Measurements from ENCODE around the gene RBM10. TPM values are rescaled to one million over a fixed set of nuclear protein-coding genes. Genes with fewer than 3 reads are reported as not detected.

RBM10 gene
- total RNA-seq, 1 experiment from 2014 or later = 55.8 TPM

DNA sequence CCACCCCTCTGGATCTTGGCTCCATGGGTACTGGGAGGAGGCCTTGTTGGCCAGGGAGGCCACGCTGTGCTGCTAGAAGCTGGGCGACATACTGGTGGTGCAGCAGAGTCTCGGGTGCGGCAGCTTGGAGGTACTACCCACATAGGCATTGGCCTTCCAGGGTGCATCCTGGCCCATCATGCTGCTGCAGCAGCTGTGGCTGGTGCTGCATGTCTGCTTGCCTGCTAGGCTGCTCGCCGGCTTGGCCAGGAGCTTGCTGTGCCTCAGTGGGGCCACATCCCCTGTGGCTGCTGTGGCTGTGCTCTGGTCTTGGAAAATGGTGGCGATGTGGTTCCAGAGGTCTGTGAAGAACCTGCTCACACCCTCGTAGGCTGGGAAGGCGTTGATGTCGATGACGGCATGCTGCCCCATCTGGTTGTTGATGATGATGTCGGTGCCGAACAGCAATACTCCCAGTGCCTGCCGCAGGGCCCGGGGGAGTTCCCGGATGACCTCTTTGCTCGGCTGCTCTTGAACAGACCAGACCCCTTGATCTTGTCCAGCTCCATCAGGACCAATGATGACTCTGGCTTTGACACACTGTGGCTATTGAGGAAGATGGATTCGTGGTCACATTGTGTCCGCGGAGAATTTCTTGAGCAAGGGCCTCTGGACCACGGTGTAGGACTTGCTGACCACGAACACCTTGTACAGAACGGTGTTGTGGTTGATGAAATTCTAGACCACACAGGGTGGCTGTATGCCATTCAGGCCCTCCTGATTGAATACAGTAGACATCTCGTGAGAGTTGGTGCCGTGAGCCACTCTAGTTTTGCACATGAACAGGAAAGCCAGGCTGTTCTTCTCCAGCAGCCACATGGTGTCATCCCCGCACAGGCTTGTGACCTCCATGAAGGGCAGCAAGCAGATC is 11.8 kb downstream of the RBM10 start:
- H2BK5ac ChIP-seq (ENCODE audit: insufficient read length, low read length) = no peak overlapping the region
- Mint-ChIP-seq H3K4me1 (no peaks in the 10 kb centered on the region), H3K36me3 (ENCODE audit: insufficient read depth in 1 of 3, low read depth in 3 of 3) (peaks cover 31 to 51% (median 49%) of the 10 kb centered on the region in 3 experiments), H3K27me3 (ENCODE audit: low read depth) (no peaks in the 10 kb centered on the region), H3K4me3 (no peak overlapping the region), H3K9me3 (peaks cover 57 to 70% of the 10 kb centered on the region in 2 experiments), H3K27ac (no peak overlapping the region)
- H2AFZ ChIP-seq (ENCODE audit: low read length) = no peak overlapping the region
- no peak overlapping the region for H3K4ac ChIP-seq (ENCODE audit: low read depth, low read length)
- H3K14ac ChIP-seq (ENCODE audit: insufficient read depth, low read length) = no peak overlapping the region
- H4K5ac ChIP-seq (ENCODE audit: insufficient read length, low read depth, low read length) = no peak overlapping the region
- no peak overlapping the region for H3K9ac ChIP-seq (ENCODE audit: extremely low read depth, insufficient read length, low read length)
- no peak overlapping the region for H2AK5ac ChIP-seq (ENCODE audit: insufficient read length, low read length)
- no peak overlapping the region for H3K18ac ChIP-seq (ENCODE audit: insufficient read length, low read depth, low read length)
- no peaks in the 10 kb centered on the region for H3K79me1 ChIP-seq (ENCODE audit: insufficient read depth, low read depth, low read length, poor library complexity, severe bottlenecking)
- no peak overlapping the region for H3K4me2 ChIP-seq (ENCODE audit: insufficient read depth, insufficient read length, low read length)
- H4K8ac ChIP-seq (replicated peaks; ENCODE audit: insufficient read length, low read depth, low read length) = no peak overlapping the region
- no peak overlapping the region for H3K27ac ChIP-seq (ENCODE audit: insufficient read length, low read depth, low read length)
- H2BK12ac ChIP-seq (ENCODE audit: insufficient read length, low read depth, low read length) = no peak overlapping the region
- no peaks in the 10 kb centered on the region for H3K9me3 ChIP-seq (ENCODE audit: control insufficient read depth, low read depth, low read length)
- H3T11ph ChIP-seq (ENCODE audit: low read length) = no peak overlapping the region
- no peak overlapping the region for H3K56ac ChIP-seq (ENCODE audit: insufficient read length, low read depth, low read length)
- H3K79me2 ChIP-seq (ENCODE audit: insufficient read depth, low read length) = no peaks in the 10 kb centered on the region; the same call in 1 of the 2 replicates
- no peak overlapping the region for H2BK20ac ChIP-seq (ENCODE audit: low read depth, low read length, poor library complexity, severe bottlenecking)
- H3K27me3 ChIP-seq (ENCODE audit: insufficient read depth, low read length) = no peaks in the 10 kb centered on the region
- no peak overlapping the region for H4K91ac ChIP-seq (ENCODE audit: insufficient read length, low read depth, low read length)
- no peaks in the 10 kb centered on the region for H3K4me1 ChIP-seq (ENCODE audit: insufficient read depth, low read length)
- TF ChIP-seq CTCF (conservative IDR thresholded peaks at IDR 0.05) = no peak
- H3K23me2 ChIP-seq (ENCODE audit: insufficient read length, low read depth, low read length, poor library complexity, severe bottlenecking) = no peaks in the 10 kb centered on the region
- H3K23ac ChIP-seq (ENCODE audit: insufficient read length, low read depth, low read length) = no peak overlapping the region
- no peaks in the 10 kb centered on the region for H4K20me1 ChIP-seq (ENCODE audit: control insufficient read depth, insufficient read depth, insufficient read length)
- DNase-seq = no peak
- WGBS (ENCODE audit: extremely low coverage, insufficient read length, low lambda C conversion rate) = no CpG with 5 or more reads among the region's 26 CpGs
- H2BK15ac ChIP-seq (ENCODE audit: low read depth, low read length) = no peak overlapping the region
- H2BK120ac ChIP-seq (ENCODE audit: low read depth, low read length, poor library complexity, severe bottlenecking) = no peak overlapping the region
